ENCODE data around the gene LRRC57. TPM values are rescaled to one million over a fixed set of nuclear protein-coding genes. Genes with fewer than 3 reads are reported as not detected.

Gene LRRC57
- total and polyA plus RNA-seq, 2 of the 13 experiments (the other 11 are each of a cell fraction or from before 2014, with no cell fraction given): 5.8 to 14.8 TPM

DNA sequence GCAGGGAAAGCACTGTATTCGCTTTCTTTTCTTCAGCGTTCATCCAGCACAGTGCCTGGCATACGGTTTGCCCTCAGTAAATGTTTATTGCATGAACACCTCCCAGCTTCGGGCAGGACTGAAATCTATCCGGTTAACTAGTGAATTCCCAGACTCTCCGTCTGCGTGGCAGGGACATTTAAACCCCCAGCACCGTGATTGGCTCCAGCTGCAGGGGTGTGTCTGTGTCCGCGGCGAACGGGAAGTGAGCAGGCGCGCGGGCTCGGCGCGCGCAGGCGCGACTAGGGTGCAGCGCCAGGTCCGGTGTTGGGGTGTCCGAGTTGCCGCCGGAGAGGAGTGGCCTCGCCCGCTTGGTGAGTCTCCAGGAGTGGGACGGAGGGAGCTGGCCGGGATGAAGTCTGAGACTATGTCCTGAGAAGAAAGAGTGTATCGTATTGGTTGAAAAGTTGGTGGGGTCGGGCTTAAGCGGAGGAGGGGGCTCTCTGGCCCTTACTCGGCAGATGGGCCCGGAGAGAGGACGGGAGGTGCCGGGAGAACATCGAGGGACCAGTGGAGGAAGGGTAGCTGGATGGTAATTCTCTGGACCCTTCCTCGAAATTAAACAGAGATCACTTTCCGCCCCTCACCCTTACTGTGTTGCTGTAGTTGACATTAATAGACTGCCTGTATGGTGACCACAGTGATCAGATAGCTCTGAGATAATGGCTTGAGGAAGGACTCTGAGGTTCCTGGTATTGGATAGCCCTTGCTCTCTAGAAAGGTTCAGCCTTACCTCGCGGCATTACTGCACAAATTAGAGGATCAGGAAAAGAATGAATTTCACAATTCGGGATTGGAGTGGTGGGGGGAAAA is 53.0 kb downstream of the LRRC57 start, which contains the start of gene SNAP23 (continued):
- TF ChIP-seq, protein P1, sequence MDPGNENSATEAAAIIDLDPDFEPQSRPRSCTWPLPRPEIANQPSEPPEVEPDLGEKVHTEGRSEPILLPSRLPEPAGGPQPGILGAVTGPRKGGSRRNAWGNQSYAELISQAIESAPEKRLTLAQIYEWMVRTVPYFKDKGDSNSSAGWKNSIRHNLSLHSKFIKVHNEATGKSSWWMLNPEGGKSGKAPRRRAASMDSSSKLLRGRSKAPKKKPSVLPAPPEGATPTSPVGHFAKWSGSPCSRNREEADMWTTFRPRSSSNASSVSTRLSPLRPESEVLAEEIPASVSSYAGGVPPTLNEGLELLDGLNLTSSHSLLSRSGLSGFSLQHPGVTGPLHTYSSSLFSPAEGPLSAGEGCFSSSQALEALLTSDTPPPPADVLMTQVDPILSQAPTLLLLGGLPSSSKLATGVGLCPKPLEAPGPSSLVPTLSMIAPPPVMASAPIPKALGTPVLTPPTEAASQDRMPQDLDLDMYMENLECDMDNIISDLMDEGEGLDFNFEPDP (CRISPR knock-in tag; conservative IDR thresholded peaks at IDR 0.05): no peak
- TF ChIP-seq MYC (CRISPR knock-in tag; IDR thresholded peaks at IDR 0.05; ENCODE audit: borderline replicate concordance) (peak; percentile 67; the same call in 1 of the 2 replicates), ZNF230 (CRISPR knock-in tag; IDR thresholded peaks at IDR 0.05) (0 out of 2 replicates have a peak, but pooled peaks have one; percentile 36), PHF5A (CRISPR knock-in tag; IDR thresholded peaks at IDR 0.05; ENCODE audit: low read depth, unreplicated experiment) (peak; percentile 59), HOXD1 (CRISPR knock-in tag; IDR thresholded peaks at IDR 0.05) (no peak), NFE2 (CRISPR knock-in tag; IDR thresholded peaks at IDR 0.05) (no peak), HOXA7 (CRISPR knock-in tag; IDR thresholded peaks at IDR 0.05) (no peak), PATZ1 (CRISPR knock-in tag; IDR thresholded peaks at IDR 0.05) (peak; percentile 37), ELF4 (CRISPR knock-in tag; IDR thresholded peaks at IDR 0.05; ENCODE audit: borderline replicate concordance) (0 out of 2 replicates have a peak, but pooled peaks have one; percentile 46), ZNF274 (CRISPR knock-in tag; IDR thresholded peaks at IDR 0.05) (peak; percentile 62; the same call in 1 of the 2 replicates), NFYC (CRISPR knock-in tag; IDR thresholded peaks at IDR 0.05) (peak; percentile 89), SRSF4 (IDR thresholded peaks at IDR 0.05; ENCODE audit: low read depth, low read length, poor library complexity, severe bottlenecking) (no peak), MED1 (CRISPR knock-in tag; IDR thresholded peaks at IDR 0.05) (0 out of 2 replicates have a peak, but pooled peaks have one; percentile 39), NFIC (IDR thresholded peaks at IDR 0.05; ENCODE audit: low read length) (0 out of 2 replicates have a peak, but pooled peaks have one; percentile 34), SIX1 (CRISPR knock-in tag; IDR thresholded peaks at IDR 0.05; ENCODE audit: borderline replicate concordance) (0 out of 2 replicates have a peak, but pooled peaks have one; percentile 42), TEAD2 (CRISPR knock-in tag; IDR thresholded peaks at IDR 0.05) (no peak), ZNF780A (CRISPR knock-in tag; IDR thresholded peaks at IDR 0.05) (no peak), ZBTB1 (CRISPR knock-in tag; IDR thresholded peaks at IDR 0.05; ENCODE audit: borderline replicate concordance) (no peak), ZSCAN5A (CRISPR knock-in tag; IDR thresholded peaks at IDR 0.05; ENCODE audit: borderline replicate concordance) (no peak; the same call in 1 of the 2 replicates), E2F5 (CRISPR knock-in tag; conservative IDR thresholded peaks at IDR 0.05) (peak; percentile 67; the same call in 1 of the 2 replicates)
- TF ChIP-seq, protein P2, sequence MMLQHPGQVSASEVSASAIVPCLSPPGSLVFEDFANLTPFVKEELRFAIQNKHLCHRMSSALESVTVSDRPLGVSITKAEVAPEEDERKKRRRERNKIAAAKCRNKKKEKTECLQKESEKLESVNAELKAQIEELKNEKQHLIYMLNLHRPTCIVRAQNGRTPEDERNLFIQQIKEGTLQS (CRISPR knock-in tag; IDR thresholded peaks at IDR 0.05): no peak; the same call in 1 of the 2 replicates
- TF ChIP-seq, protein P3, sequence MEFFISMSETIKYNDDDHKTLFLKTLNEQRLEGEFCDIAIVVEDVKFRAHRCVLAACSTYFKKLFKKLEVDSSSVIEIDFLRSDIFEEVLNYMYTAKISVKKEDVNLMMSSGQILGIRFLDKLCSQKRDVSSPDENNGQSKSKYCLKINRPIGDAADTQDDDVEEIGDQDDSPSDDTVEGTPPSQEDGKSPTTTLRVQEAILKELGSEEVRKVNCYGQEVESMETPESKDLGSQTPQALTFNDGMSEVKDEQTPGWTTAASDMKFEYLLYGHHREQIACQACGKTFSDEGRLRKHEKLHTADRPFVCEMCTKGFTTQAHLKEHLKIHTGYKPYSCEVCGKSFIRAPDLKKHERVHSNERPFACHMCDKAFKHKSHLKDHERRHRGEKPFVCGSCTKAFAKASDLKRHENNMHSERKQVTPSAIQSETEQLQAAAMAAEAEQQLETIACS (CRISPR knock-in tag; IDR thresholded peaks at IDR 0.05): no peak; the same call in 1 of the 2 replicates

All from HepG2 (cell line).